Measurements from ENCODE around the gene HTR6. TPM values are rescaled to one million over a fixed set of nuclear protein-coding genes. Genes with fewer than 3 reads are reported as not detected.

HTR6 gene
- total RNA-seq, 1 experiment from 2014 or later, result 0.10 TPM

DNA sequence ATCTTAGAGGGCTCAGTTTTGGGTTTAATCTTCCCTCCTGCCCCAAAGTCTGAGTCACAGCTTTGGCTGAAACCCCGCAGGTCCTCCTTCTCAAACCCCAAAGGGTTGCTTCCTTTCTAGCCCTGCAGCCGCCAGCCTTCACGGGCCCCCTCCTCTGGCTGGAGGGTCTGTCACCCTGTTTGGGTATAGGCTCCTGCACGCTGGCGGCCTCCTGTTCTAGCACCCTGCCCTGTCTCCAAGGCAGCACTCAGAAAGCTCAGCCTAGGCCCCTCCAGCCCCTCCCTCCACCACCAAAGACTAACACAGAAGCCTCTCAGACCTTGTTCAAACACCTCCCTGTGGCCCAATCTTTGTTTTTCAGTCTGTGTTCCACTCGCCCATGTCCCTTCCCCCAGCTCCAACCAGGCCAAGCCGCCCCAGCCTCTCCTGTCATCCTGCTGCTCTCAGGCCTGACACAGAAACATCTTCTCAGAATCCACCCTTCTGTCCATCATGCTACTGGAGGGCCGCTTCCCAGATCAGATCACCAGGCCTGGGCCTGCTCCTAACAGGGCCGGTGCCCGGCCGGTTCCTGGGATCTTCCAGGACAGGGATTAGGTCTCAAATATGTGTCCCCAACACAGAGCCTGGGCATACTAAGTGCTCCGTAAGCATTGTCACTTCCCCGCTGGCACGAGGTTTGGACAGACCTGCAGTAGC is 35.6 kb downstream of the HTR6 start:
- ChIA-PET CTCF (no interaction called here), POLR2A (no interaction called here)
- TF ChIP-seq, protein P1, sequence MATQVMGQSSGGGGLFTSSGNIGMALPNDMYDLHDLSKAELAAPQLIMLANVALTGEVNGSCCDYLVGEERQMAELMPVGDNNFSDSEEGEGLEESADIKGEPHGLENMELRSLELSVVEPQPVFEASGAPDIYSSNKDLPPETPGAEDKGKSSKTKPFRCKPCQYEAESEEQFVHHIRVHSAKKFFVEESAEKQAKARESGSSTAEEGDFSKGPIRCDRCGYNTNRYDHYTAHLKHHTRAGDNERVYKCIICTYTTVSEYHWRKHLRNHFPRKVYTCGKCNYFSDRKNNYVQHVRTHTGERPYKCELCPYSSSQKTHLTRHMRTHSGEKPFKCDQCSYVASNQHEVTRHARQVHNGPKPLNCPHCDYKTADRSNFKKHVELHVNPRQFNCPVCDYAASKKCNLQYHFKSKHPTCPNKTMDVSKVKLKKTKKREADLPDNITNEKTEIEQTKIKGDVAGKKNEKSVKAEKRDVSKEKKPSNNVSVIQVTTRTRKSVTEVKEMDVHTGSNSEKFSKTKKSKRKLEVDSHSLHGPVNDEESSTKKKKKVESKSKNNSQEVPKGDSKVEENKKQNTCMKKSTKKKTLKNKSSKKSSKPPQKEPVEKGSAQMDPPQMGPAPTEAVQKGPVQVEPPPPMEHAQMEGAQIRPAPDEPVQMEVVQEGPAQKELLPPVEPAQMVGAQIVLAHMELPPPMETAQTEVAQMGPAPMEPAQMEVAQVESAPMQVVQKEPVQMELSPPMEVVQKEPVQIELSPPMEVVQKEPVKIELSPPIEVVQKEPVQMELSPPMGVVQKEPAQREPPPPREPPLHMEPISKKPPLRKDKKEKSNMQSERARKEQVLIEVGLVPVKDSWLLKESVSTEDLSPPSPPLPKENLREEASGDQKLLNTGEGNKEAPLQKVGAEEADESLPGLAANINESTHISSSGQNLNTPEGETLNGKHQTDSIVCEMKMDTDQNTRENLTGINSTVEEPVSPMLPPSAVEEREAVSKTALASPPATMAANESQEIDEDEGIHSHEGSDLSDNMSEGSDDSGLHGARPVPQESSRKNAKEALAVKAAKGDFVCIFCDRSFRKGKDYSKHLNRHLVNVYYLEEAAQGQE (IDR thresholded peaks at IDR 0.05; ENCODE audit: insufficient read depth in 1 of 2, low read depth in 2 of 2, low read length in 1 of 2), result no peak
- TF ChIP-seq SIN3A (IDR thresholded peaks at IDR 0.05; ENCODE audit: borderline replicate concordance, insufficient read depth, low read depth, low read length) (no peak), POLR2AphosphoS5 (IDR thresholded peaks at IDR 0.05; ENCODE audit: low read depth, low read length) (no peak)
- no peak overlapping the region for H3K27ac ChIP-seq (ENCODE audit: low read length)
- intact Hi-C loops (cut with micrococcal nuclease; ENCODE audit: unreplicated experiment), result no loop called here
- no peak for ATAC-seq
- no peak overlapping the region for H3K4me3 ChIP-seq (ENCODE audit: low read depth in 2 of 2, low read length in 2 of 2)
- H3K9me3 ChIP-seq (ENCODE audit: control insufficient read depth, insufficient read depth, low read depth, low read length), result no peaks in the 10 kb centered on the region
- in situ Hi-C loops (cut with HindIII; ENCODE audit: low pct_unique_long_range_greater_than_20kb, low sequenced_read_pairs), result no loop called here
- H3K36me3 ChIP-seq (ENCODE audit: control insufficient read depth, insufficient read depth, low read length), result no peaks in the 10 kb centered on the region
- H3K4me1 ChIP-seq (ENCODE audit: control insufficient read depth, insufficient read depth, low read length), result no peaks in the 10 kb centered on the region
- no peaks in the 10 kb centered on the region for H3K27me3 ChIP-seq (ENCODE audit: control insufficient read depth, insufficient read depth, low read length)
- BruUV-seq (replicated peaks), result no TSS peak
- DNase-seq (ENCODE audit: low read depth, low spot score), result no peak

DNA sequence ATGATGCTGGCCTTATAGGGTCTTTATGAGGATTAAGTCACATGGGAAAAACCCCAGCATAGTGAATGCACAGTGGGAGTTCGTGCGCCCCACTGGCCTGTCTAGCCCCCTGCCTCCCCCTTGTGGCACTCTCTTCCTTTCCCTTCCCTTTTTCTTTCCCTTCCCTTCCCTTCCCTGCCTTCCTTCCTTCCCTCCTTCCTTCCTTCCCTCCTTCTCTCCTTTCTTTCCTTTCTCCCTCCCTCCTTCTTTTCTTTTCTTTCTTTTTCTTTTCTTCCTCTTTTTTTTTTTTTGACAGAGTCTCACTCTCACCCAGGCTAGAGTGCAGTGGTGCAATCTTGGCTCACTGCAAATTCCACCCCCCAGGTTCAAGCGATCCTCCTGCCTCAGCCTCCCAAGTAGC is 38.6 kb downstream of the HTR6 start:
- DNase-seq (ENCODE audit: low read depth, low spot score) (no peak), ATAC-seq (no peak)
- Histone ChIP-seq H3K9me3 (ENCODE audit: control insufficient read depth, insufficient read depth, low read depth, low read length) (no peaks in the 10 kb centered on the region), H3K36me3 (ENCODE audit: control insufficient read depth, insufficient read depth, low read length) (no peaks in the 10 kb centered on the region), H3K4me3 (ENCODE audit: low read depth in 2 of 2, low read length in 2 of 2) (no peak overlapping the region), H3K27ac (ENCODE audit: low read length) (no peak overlapping the region), H3K27me3 (ENCODE audit: control insufficient read depth, insufficient read depth, low read length) (no peaks in the 10 kb centered on the region), H3K4me1 (ENCODE audit: control insufficient read depth, insufficient read depth, low read length) (no peaks in the 10 kb centered on the region)
- in situ Hi-C loops (cut with HindIII; ENCODE audit: low pct_unique_long_range_greater_than_20kb, low sequenced_read_pairs), result no loop called here
- intact Hi-C loops (cut with micrococcal nuclease; ENCODE audit: unreplicated experiment), result no loop called here
- BruUV-seq (replicated peaks), result no TSS peak
- CTCF ChIA-PET, result interaction anchor here (3.8 kb wide), 1 partner anchor 41 kb away, joined by 57 read pairs; no protein-coding TSS in a partner anchor
- POLR2A ChIA-PET, result interaction anchor here (0.6 kb wide), 1 partner anchor 12 kb away, joined by 3 read pairs; no protein-coding TSS in a partner anchor
- TF ChIP-seq TCF7L2 (IDR thresholded peaks at IDR 0.05; ENCODE audit: low read depth, low read length) (no peak), POLR2AphosphoS5 (IDR thresholded peaks at IDR 0.05; ENCODE audit: low read depth, low read length) (no peak), SIN3A (IDR thresholded peaks at IDR 0.05; ENCODE audit: borderline replicate concordance, insufficient read depth, low read depth, low read length) (no peak)
- TF ChIP-seq, protein P2, sequence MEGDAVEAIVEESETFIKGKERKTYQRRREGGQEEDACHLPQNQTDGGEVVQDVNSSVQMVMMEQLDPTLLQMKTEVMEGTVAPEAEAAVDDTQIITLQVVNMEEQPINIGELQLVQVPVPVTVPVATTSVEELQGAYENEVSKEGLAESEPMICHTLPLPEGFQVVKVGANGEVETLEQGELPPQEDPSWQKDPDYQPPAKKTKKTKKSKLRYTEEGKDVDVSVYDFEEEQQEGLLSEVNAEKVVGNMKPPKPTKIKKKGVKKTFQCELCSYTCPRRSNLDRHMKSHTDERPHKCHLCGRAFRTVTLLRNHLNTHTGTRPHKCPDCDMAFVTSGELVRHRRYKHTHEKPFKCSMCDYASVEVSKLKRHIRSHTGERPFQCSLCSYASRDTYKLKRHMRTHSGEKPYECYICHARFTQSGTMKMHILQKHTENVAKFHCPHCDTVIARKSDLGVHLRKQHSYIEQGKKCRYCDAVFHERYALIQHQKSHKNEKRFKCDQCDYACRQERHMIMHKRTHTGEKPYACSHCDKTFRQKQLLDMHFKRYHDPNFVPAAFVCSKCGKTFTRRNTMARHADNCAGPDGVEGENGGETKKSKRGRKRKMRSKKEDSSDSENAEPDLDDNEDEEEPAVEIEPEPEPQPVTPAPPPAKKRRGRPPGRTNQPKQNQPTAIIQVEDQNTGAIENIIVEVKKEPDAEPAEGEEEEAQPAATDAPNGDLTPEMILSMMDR (IDR thresholded peaks at IDR 0.05), result no peak
- TF ChIP-seq, protein P1 (IDR thresholded peaks at IDR 0.05; ENCODE audit: insufficient read depth in 1 of 2, low read depth in 2 of 2, low read length in 1 of 2), result no peak

Data from Panc1 (cell line).